Omental fat pad (tissue), 4 donors: ENCODE data around the gene CNEP1R1. TPM values are rescaled to one million over a fixed set of nuclear protein-coding genes. Genes with fewer than 3 reads are reported as not detected.

Experiments
- ATAC-seq: fragments of 150-250 bp; one replicate; pipeline ENCODE4 v1.9.1; 2016; ENCODE audit warnings: mild to moderate bottlenecking, moderate library complexity; ENCODE audit not compliant: low FRiP score
- DNase-seq: peaks from one replicate; pipeline ENCODE4 v3.0.0-alpha.2; 2019; ENCODE audit warnings: low spot score
- total RNA-seq, 4 donors: library from RNA; depleted of rRNA; stranded (reverse); fragments of >200 nt; gene quantifications; one replicate each; pipeline ENCODE4 v1.1.0, GENCODE V29; 2016
- TF ChIP-seq, protein P1 (sequence below), 3 donors: fragments of 450-650 bp; IDR thresholded peaks; one replicate each; pipeline ENCODE4 v1.5.1; 2016 to 2017; ENCODE audit warnings: antibody characterized with exemption in 3 of 3, mild to moderate bottlenecking in 3 of 3, moderate library complexity in 2 of 3

CNEP1R1 gene
- total RNA-seq, 4 donors from 2014 or later, result 15.1 to 29.5 (median 21.1) TPM

DNA sequence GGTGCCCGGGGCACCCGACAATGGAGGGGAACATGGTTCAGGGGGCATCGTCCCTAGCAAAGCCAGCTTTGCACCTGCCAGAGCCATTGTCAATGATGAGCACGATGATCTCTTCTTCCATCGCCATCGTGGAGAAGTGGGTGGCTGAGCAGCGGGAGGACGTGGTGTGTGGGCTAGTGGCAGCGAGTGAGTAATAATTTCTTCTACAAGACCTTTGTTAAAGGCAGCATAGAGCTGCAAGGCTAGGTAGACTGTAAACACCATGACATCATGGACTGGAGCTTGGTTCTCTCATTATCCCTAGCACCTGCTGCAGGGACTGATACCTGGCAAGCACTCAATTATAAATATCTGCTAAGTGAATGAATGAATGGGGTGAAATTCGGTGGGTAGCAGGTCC is 34.1 kb downstream of the CNEP1R1 start:
- DNase-seq (no peak), ATAC-seq (no peak)
- TF ChIP-seq, protein P1, sequence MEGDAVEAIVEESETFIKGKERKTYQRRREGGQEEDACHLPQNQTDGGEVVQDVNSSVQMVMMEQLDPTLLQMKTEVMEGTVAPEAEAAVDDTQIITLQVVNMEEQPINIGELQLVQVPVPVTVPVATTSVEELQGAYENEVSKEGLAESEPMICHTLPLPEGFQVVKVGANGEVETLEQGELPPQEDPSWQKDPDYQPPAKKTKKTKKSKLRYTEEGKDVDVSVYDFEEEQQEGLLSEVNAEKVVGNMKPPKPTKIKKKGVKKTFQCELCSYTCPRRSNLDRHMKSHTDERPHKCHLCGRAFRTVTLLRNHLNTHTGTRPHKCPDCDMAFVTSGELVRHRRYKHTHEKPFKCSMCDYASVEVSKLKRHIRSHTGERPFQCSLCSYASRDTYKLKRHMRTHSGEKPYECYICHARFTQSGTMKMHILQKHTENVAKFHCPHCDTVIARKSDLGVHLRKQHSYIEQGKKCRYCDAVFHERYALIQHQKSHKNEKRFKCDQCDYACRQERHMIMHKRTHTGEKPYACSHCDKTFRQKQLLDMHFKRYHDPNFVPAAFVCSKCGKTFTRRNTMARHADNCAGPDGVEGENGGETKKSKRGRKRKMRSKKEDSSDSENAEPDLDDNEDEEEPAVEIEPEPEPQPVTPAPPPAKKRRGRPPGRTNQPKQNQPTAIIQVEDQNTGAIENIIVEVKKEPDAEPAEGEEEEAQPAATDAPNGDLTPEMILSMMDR (IDR thresholded peaks at IDR 0.05), result no peak

GRCh38 chr16:50059669-50060068 is 34.6 kb downstream of the CNEP1R1 start:
- DNase-seq, result no peak
- ATAC-seq, result no peak
- TF ChIP-seq, protein P1 (IDR thresholded peaks at IDR 0.05), result no peak

DNA sequence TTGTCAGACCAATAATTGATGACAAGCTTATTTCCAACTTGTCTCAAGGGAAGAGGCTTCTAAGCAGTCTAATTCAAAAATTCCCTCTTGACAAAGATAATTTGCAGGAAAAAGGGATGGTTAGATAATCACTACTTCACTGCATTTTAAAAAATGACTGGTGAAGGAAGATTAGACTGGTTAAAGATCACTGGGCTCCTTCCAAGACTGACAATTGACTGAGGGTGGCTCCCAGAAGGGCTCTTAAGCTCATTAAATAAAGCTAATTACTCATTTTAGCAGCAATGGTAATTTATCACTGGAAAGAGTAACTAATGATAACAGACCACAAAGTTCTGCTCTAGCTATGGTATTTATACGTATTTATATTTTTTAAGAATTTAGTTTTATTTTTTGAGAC is 36.3 kb downstream of the CNEP1R1 start:
- DNase-seq (no peak), ATAC-seq (no peak)
- TF ChIP-seq, protein P1 (IDR thresholded peaks at IDR 0.05), result no peak

- TF ChIP-seq, protein P1 (IDR thresholded peaks at IDR 0.05), result no peak
- ATAC-seq (no peak), DNase-seq (no peak)
These were observed 40.2 kb downstream of the CNEP1R1 start for GRCh38 chr16:50065241-50065623.

DNA sequence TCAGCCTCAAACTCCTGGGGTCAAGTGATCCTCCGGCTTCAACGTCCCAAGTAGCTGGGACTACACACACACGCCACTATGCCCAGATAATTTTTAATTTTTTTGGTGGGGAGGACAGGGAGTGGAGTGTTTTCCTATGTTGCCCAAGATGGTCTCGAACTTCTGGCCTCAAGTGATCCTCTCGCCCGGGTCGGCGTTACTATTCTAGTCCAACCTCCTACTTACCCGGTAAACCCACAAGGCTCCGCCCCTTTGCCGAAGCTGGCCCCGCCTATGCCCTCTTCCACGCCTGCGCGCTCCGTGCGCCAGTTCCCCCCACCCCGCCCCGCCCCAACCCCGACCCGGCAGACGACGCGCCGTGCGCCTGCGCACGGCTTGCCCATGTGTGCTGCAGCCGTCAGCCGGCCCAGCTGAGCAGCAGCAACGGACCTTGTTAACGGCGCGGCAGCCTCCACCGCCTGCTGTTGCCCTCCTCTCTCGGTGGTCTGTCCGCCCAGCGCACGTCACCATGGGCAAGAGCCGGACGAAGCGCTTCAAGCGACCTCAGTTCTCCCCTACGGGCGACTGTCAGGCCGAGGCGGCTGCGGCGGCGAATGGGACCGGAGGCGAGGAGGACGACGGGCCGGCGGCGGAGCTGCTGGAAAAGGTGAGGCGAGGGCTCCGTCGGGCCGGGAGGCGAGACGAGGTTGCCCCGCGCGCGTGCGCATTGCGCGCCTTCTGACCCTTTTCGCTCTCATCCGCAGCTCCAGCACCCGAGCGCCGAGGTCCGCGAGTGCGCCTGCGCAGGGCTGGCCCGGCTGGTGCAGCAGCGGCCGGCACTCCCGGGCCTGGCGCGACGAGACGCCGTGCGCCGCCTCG is 40.8 kb downstream of the CNEP1R1 start, which contains the start of gene HEATR3:
HEATR3 (plus strand) TSS at position 347 of the 858 bp plus-strand sequence; CDS start at position 509, 162 bp downstream.
- TF ChIP-seq, protein P1 (IDR thresholded peaks at IDR 0.05), result no peak
- DNase-seq, result peak; percentile 68
- peak; percentile 96 for ATAC-seq

DNA sequence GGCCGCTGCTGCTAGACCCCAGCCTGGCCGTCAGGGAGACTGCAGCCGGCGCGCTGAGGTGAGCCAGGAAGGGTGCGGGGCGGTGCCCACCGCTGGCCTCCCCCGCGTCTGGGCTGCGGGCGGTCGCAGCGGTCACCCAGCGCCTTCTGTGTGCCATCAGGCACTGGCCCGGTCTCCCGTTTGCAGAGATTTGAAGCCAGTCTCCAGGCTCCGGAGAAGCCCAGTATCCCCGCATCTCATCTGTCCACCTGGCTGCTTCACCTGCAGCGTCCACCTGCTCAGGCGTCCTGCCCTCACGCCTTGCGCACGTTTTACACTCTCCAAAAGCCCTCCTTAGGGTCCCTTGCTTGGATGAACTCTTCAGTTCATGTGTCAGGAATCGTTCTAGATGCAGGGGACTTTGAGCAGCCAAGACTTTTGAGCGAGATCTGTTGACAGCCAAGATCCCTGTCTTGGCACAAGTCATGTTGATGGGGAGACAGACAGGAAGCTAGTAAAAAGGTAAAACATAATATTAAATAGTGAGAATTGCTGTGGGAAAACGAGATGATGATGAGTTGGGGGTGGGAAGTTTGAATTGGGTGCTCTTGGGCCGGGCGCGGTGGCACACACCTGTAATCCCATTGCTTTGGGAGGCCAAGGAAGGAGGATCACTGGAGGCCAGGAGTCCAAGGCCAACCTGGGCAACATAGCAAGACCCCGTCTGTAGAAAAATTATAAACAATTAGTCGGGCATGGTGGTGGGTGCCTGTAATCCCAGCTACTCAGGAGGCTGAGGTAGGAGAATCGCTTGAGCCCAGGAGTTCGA is 41.7 kb downstream of the CNEP1R1 start:
- TF ChIP-seq, protein P1 (IDR thresholded peaks at IDR 0.05), result no peak
- no peak for DNase-seq
- ATAC-seq, result no peak
